Activated naive CD8-positive, alpha-beta T cell treated with anti-CD3 and anti-CD28 coated beads, Interleukin-2, amount 50 U/mL, for 24 hours (primary cell): ENCODE data around the gene IQGAP2.

Experiments used
- ATAC-seq: fragments of 150-1000 bp; cut with Tn5 transposase; one replicate; pipeline ENCODE4 v1.10.0; 2021
- DNase-seq: peaks from one replicate; pipeline ENCODE4 v3.0.0; 2021
- H3K27ac Mint-ChIP-seq: one replicate; pipeline ENCODE4 v1.8.0; 2021; ENCODE audit warnings: mild to moderate bottlenecking, mixed read lengths
- H3K27me3 Mint-ChIP-seq: one replicate; pipeline ENCODE4 v1.8.0; 2021; ENCODE audit warnings: mixed read lengths
- H3K36me3 Mint-ChIP-seq: one replicate; pipeline ENCODE4 v1.8.0; 2021; ENCODE audit warnings: low read depth, mixed read lengths
- H3K4me1 Mint-ChIP-seq: one replicate; pipeline ENCODE4 v1.8.0; 2021; ENCODE audit warnings: mixed read lengths
- H3K4me3 Mint-ChIP-seq: one replicate; pipeline ENCODE4 v1.8.0; 2021; ENCODE audit warnings: mild to moderate bottlenecking, moderate library complexity, mixed read lengths
- H3K9me3 Mint-ChIP-seq: one replicate; pipeline ENCODE4 v1.8.0; 2021; ENCODE audit warnings: mixed read lengths

The IQGAP2 gene

DNA sequence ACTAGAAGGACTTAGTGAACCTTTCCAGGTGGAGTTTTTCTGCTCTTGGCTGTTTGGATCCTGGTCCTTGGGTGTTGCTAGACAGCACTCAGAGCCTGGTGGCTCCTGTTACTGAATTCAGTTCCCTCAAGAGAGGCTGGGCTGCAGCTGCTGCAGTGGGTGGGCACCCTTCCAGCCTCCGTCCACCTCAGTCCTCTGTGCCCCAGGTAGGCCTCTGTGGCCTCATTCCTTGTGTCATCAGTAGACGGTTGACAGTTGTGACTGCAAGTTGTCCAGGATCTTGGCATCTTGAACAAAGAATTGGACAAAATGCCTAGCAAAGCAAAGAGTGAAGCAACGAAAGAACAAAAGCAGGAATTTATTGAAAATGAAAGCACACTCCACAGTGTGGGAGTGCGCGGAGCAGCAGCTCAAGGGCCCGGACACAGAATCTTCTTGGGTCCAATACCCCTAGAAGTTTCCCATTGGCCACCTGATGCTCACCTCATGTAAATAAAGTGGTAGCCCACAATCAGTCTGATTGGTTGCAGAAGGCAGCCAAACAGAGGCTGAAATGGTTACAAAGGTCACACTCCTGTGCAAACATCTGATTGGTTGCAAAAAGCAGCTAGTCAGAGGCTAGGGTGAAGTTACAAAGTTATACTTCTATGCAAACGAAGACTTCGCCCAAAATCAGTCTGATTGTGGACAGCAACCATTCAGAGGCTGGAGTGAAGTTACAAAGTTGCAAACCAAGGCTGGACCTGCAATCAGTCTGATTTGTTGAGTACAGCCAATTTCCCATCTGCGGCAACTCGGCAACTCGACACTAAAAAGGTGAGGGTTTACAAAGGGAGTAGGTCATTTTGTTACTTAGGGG lies 352.9 kb downstream of the IQGAP2 start:
- no peak overlapping the region for H3K4me3 Mint-ChIP-seq
- no peak overlapping the region for H3K27ac Mint-ChIP-seq
- H3K4me1 Mint-ChIP-seq: no peaks in the 10 kb centered on the region

DNA sequence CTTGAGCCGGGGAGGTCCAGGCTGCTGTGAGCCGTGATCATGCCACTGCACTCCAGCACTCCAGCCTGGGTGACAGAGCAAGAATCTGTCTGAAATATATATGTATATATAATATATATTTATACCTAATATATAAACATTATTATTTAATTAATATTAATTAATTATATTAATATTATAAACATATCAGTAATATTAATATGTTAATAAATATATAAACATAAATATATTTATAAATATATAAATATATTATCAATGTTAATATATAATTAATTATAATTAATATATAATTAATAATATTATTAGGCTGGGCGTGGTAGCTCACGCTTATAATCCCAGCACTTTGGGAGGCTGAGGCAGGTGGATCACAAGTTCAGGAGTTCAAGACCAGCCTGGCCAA lies 354.0 kb downstream of the IQGAP2 start:
- ATAC-seq (no peak), DNase-seq (no peak)
- H3K4me1 Mint-ChIP-seq: no peaks in the 10 kb centered on the region
- H3K27ac Mint-ChIP-seq: no peak overlapping the region
- no peak overlapping the region for H3K4me3 Mint-ChIP-seq
- H3K9me3 Mint-ChIP-seq: no peaks in the 10 kb centered on the region
- H3K27me3 Mint-ChIP-seq: no peaks in the 10 kb centered on the region
- no peaks in the 10 kb centered on the region for H3K36me3 Mint-ChIP-seq

More for the DNA sequence above, 352.9 kb downstream of the IQGAP2 start:
- Mint-ChIP-seq H3K36me3 (no peaks in the 10 kb centered on the region), H3K9me3 (no peaks in the 10 kb centered on the region), H3K27me3 (no peaks in the 10 kb centered on the region)
- DNase-seq (no peak), ATAC-seq (no peak)
